ENCODE data around the gene IQCH.
"Not testable (repeated sequence)": the region's sequence is repeated elsewhere in the genome, so short reads cannot be mapped to it uniquely, and the experiment has no call there.

IQCH gene

DNA sequence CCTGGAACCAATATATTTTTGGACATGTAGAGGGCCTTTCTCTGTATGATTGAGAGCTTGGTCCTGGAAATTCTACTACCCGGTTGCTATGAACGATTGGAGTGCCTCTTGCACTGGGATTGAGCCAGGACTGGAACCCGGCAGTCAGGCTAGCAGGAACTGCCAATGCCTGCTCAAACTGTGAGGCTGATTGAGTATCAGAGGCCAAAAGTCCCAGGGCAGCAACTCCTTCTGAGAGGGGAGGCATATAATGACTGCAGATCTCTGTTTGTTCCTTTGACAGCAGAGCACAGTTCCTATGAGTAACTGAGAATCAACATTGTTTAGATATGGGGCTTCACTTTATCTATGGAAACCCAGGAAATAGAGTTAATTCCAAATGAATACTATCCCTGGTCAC is 12.9 kb downstream of the IQCH start:
- Histone ChIP-seq H3K27ac (ENCODE audit: low read length) (no peak overlapping the region), H3K9ac (ENCODE audit: low read length in 2 of 2) (no peak overlapping the region), H3K27me3 (ENCODE audit: control insufficient read depth in 1 of 2, insufficient read depth in 2 of 2, low read length in 2 of 2) (no peaks in the 10 kb centered on the region), H3K4me3 (ENCODE audit: low read length in 2 of 2) (no peak overlapping the region), H3K9me3 (ENCODE audit: control insufficient read depth in 2 of 2, low read length in 2 of 2) (no peaks in the 10 kb centered on the region), H3K4me1 (ENCODE audit: control insufficient read depth, insufficient read depth, low read length) (no peaks in the 10 kb centered on the region), H3K36me3 (ENCODE audit: control insufficient read depth in 2 of 2, insufficient read depth in 2 of 2, low read length in 2 of 2) (no peaks in the 10 kb centered on the region)

DNA sequence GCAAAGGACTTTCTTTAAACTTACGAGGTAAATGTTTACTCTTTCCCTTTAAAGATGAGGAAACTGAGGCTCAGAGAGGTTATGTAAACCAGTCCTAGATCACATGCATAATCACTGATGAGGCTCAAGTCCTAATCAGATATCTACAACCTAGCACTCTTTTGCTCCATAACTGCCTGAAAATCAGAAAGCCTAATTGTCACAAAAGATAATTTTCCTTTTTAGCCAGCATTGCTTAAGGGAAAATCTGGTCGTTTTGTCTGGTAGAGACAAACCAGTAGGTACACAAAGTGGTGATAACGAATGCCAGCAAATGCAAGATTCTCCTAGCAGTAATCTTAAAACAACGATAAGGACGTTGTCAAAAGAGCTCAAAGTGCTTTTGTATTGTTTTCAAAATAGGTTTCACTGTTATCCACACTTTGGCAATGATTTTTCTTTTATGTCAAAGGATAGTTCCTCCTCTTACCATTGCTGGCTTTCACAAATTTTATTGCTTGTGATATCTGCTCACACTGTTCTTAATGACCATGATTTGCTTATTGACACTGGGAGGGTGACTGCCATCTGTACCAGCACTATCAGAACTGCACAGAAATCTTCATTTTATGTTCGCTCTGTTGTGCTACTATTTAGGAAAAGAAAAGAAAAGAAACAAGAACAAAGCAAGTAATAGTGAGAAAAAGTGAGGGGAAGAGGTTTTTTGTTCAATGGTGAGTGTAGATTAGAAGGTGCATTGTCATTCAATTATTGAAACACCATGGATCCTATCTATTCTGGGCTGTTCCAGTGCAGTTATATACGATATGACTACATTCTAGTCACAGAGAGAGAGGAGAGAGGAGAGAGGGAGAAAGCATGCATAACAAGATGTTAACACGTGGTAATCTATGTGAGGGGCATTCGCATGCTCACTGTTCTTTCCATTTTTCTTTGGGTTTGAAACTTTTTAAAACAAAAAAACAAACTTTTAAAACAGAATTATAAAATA is 13.7 kb downstream of the IQCH start:
- no peaks in the 10 kb centered on the region for H3K27me3 ChIP-seq (ENCODE audit: control insufficient read depth in 1 of 2, insufficient read depth in 2 of 2, low read length in 2 of 2)
- H3K9me3 ChIP-seq (ENCODE audit: control insufficient read depth in 2 of 2, low read length in 2 of 2): no peaks in the 10 kb centered on the region
- no peak overlapping the region for H3K27ac ChIP-seq (ENCODE audit: low read length)
- no peak overlapping the region for H3K9ac ChIP-seq (ENCODE audit: low read length in 2 of 2)
- no peak overlapping the region for H3K4me3 ChIP-seq (ENCODE audit: low read length in 2 of 2)
- no peaks in the 10 kb centered on the region for H3K36me3 ChIP-seq (ENCODE audit: control insufficient read depth in 2 of 2, insufficient read depth in 2 of 2, low read length in 2 of 2)
- H3K4me1 ChIP-seq (ENCODE audit: control insufficient read depth, insufficient read depth, low read length): no peaks in the 10 kb centered on the region

DNA sequence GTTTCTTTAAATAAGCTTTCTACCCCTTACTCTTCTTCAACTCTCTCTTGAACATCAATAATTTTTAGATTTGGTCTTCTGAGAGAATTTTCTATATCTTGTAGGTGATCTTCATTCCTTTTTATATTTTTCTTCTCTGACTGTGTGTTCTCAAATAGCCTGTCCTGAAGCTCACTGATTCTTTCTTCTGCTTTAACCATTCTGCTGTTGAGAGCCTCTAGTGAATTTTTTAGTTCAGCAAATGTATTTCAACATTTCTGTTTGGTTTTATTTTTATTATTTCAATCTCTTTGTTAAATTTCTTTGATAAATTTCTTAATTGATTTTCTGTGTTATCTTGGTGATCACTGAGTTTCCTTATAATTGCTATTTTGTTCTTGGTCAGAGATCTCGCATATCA is 19.6 kb downstream of the IQCH start:
- Histone ChIP-seq H3K27me3 (ENCODE audit: control insufficient read depth in 1 of 2, insufficient read depth in 2 of 2, low read length in 2 of 2) (no peaks in the 10 kb centered on the region), H3K9me3 (ENCODE audit: control insufficient read depth in 2 of 2, low read length in 2 of 2) (peaks cover 0 to 3% of the 10 kb centered on the region in 2 donors), H3K4me1 (ENCODE audit: control insufficient read depth, insufficient read depth, low read length) (no peaks in the 10 kb centered on the region), H3K4me3 (ENCODE audit: low read length in 2 of 2) (no peak overlapping the region), H3K36me3 (ENCODE audit: control insufficient read depth in 2 of 2, insufficient read depth in 2 of 2, low read length in 2 of 2) (no peaks in the 10 kb centered on the region), H3K27ac (ENCODE audit: low read length) (no peak overlapping the region), H3K9ac (ENCODE audit: low read length in 2 of 2) (no peak overlapping the region)

DNA sequence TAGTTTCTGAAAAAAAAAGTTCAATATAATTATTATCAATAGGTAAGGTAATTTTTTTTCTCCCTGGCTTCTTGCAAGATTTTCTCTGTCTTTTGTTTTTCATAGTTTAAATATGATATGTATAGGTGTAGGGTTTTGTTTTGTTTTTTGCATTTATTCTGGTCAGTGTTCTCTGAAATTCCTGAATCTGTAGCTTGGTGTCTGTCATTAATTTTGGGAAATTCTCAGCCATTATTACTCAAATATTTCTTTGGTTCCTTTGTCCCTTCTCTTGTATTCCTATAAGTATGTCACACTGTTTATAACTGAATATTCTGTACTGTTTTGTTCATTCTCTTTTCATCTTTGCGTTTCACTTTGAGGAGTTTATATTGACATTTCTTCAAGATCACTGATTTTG is 22.1 kb downstream of the IQCH start:
- H3K27ac ChIP-seq (ENCODE audit: low read length): no peak overlapping the region
- H3K4me1 ChIP-seq (ENCODE audit: control insufficient read depth, insufficient read depth, low read length): no peaks in the 10 kb centered on the region
- no peak overlapping the region for H3K4me3 ChIP-seq (ENCODE audit: low read length in 2 of 2)
- H3K9me3 ChIP-seq (ENCODE audit: control insufficient read depth in 2 of 2, low read length in 2 of 2): peaks cover 0 to 3% of the 10 kb centered on the region in 2 donors
- no peaks in the 10 kb centered on the region for H3K27me3 ChIP-seq (ENCODE audit: control insufficient read depth in 1 of 2, insufficient read depth in 2 of 2, low read length in 2 of 2)
- H3K36me3 ChIP-seq (ENCODE audit: control insufficient read depth in 2 of 2, insufficient read depth in 2 of 2, low read length in 2 of 2): no peaks in the 10 kb centered on the region
- no peak overlapping the region for H3K9ac ChIP-seq (ENCODE audit: low read length in 2 of 2)

DNA sequence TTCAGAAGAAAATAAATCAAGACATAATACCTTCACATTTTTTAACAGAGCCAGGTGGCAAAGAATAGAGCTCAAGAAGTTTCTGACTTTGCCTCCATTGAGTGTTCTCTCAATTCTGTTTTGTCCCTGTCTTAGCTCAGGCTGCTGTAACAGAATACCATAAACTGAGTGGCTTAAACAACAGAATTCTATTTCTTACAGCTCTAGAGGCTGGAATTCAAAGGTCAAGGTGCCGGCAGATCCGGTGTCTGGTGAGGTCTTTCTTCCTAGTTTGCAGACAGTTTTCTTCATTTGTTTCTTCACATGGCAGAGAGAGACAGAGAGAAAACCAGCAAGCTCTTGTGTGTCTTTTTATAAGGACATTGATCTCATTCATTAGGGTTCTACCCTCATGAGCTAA is 25.6 kb downstream of the IQCH start:
- no peaks in the 10 kb centered on the region for H3K4me1 ChIP-seq (ENCODE audit: control insufficient read depth, insufficient read depth, low read length)
- H3K27ac ChIP-seq (ENCODE audit: low read length): no peak overlapping the region
- no peaks in the 10 kb centered on the region for H3K27me3 ChIP-seq (ENCODE audit: control insufficient read depth in 1 of 2, insufficient read depth in 2 of 2, low read length in 2 of 2)
- no peaks in the 10 kb centered on the region for H3K9me3 ChIP-seq (ENCODE audit: control insufficient read depth in 2 of 2, low read length in 2 of 2)
- H3K36me3 ChIP-seq (ENCODE audit: control insufficient read depth in 2 of 2, insufficient read depth in 2 of 2, low read length in 2 of 2): no peaks in the 10 kb centered on the region
- H3K4me3 ChIP-seq (ENCODE audit: low read length in 2 of 2): no peak overlapping the region
- no peak overlapping the region for H3K9ac ChIP-seq (ENCODE audit: low read length in 2 of 2)

DNA sequence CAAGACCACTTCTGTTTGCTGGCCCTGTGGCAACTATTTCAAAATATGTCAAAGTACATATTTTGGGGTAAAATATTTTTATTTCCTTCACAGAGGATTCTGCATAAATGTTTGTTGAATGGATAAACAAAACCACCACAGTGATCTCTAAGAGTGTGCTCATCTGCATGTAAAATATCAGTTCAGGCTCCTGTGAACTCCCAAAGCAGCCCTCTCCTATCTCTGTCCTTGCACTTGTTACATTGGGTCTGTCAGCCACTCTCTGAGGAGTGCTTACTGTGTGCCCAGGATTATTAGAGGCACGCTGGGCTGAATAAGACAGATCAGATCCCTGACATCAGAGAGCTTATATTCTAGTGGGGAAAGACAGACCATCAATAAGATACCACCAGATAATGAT is 27.1 kb downstream of the IQCH start:
- Histone ChIP-seq H3K4me1 (ENCODE audit: control insufficient read depth, insufficient read depth, low read length) (no peaks in the 10 kb centered on the region), H3K27ac (ENCODE audit: low read length) (no peak overlapping the region), H3K4me3 (ENCODE audit: low read length in 2 of 2) (no peak overlapping the region), H3K9me3 (ENCODE audit: control insufficient read depth in 2 of 2, low read length in 2 of 2) (no peaks in the 10 kb centered on the region), H3K36me3 (ENCODE audit: control insufficient read depth in 2 of 2, insufficient read depth in 2 of 2, low read length in 2 of 2) (no peaks in the 10 kb centered on the region), H3K27me3 (ENCODE audit: control insufficient read depth in 1 of 2, insufficient read depth in 2 of 2, low read length in 2 of 2) (no peaks in the 10 kb centered on the region), H3K9ac (ENCODE audit: low read length in 2 of 2) (no peak overlapping the region)

DNA sequence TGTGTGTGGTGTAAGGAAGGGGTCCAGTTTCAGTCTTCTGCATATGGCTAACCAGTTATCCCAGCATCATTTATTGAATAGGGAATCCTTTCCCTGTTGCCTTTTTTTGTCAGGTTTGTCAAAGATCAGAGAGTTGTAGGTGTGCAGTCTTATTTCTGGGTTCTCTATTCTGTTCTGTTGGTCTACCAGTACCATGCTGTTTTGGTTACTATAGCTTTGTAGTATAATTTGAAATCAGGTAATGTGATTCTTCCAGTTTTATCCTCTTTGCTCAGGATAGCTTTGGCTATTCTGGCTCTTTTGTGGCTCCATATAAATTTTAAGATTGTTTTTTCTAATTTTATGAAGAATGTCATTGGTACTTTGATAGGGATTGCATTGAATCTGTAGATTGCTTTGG is 31.0 kb downstream of the IQCH start:
- not testable (repeated sequence) for H3K4me3 ChIP-seq (ENCODE audit: low read length in 2 of 2); H3K9me3 ChIP-seq (ENCODE audit: control insufficient read depth in 2 of 2, low read length in 2 of 2); H3K27me3 ChIP-seq (ENCODE audit: control insufficient read depth in 1 of 2, insufficient read depth in 2 of 2, low read length in 2 of 2); H3K4me1 ChIP-seq (ENCODE audit: control insufficient read depth, insufficient read depth, low read length); H3K27ac ChIP-seq (ENCODE audit: low read length); H3K9ac ChIP-seq (ENCODE audit: low read length in 2 of 2); H3K36me3 ChIP-seq (ENCODE audit: control insufficient read depth in 2 of 2, insufficient read depth in 2 of 2, low read length in 2 of 2)

DNA sequence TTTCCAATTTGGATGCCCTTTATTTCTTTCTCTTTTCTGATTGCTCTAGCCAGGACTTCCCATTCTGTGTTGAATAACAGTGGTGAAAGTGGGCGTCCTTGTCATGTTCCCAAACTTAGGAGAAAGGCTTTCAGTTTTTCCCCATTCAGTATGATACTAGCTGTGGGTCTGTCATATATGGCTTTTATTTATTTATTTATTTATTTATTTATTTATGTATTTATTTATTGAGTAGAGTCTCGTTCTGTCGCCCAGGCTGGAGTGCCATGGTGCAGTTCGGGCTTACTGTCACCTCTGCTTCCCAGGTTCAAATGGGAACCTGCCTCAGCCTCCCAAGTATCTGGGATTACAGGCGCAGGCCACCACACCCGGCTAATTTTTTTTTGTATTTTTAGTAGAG is 31.8 kb downstream of the IQCH start:
- not testable (repeated sequence) for H3K4me1 ChIP-seq (ENCODE audit: control insufficient read depth, insufficient read depth, low read length); H3K9ac ChIP-seq (ENCODE audit: low read length in 2 of 2); H3K4me3 ChIP-seq (ENCODE audit: low read length in 2 of 2); H3K9me3 ChIP-seq (ENCODE audit: control insufficient read depth in 2 of 2, low read length in 2 of 2); H3K27ac ChIP-seq (ENCODE audit: low read length); H3K27me3 ChIP-seq (ENCODE audit: control insufficient read depth in 1 of 2, insufficient read depth in 2 of 2, low read length in 2 of 2); H3K36me3 ChIP-seq (ENCODE audit: control insufficient read depth in 2 of 2, insufficient read depth in 2 of 2, low read length in 2 of 2)

DNA sequence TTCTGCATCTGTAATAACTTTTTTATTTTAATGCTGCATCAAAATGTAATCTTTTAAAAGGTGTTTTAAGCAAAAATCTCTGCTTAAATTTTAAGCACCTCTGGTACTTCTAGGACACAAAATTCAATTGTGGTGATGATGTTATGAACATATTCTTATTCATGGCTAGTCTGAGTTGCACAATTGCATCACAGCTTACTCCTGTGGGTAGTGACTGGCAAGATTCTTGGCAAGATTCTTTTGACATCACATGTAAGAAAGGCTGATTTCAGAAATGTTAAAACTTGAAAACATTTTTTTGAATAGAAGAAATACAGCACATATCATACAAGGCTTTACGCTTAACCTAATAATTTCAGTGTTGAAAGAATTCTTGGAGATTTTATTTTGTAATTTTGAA is 35.7 kb downstream of the IQCH start:
- no peaks in the 10 kb centered on the region for H3K36me3 ChIP-seq (ENCODE audit: control insufficient read depth in 2 of 2, insufficient read depth in 2 of 2, low read length in 2 of 2)
- H3K9me3 ChIP-seq (ENCODE audit: control insufficient read depth in 2 of 2, low read length in 2 of 2): no peaks in the 10 kb centered on the region
- H3K4me1 ChIP-seq (ENCODE audit: control insufficient read depth, insufficient read depth, low read length): no peaks in the 10 kb centered on the region
- no peak overlapping the region for H3K4me3 ChIP-seq (ENCODE audit: low read length in 2 of 2)
- H3K9ac ChIP-seq (ENCODE audit: low read length in 2 of 2): no peak overlapping the region
- no peaks in the 10 kb centered on the region for H3K27me3 ChIP-seq (ENCODE audit: control insufficient read depth in 1 of 2, insufficient read depth in 2 of 2, low read length in 2 of 2)
- no peak overlapping the region for H3K27ac ChIP-seq (ENCODE audit: low read length)

DNA sequence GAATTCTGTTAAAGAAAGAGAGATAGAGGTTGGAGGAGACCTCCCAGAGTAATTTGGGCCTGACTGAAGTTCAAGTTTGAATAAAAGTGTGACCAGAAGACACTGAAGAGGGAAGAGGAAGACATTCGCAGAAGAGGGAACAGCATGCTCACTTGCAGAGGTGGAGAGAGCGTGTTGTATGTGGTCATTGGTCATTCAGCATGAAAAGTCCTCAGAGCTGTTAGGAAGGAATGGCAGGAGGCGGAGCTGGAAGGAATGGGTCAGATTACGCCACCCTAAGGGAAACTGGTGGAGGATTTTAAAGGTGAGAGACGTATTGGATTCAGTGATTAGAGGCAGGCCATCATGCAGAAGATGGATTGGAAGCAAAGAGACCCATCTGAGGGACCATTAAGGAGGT is 41.6 kb downstream of the IQCH start:
- no peaks in the 10 kb centered on the region for H3K4me1 ChIP-seq (ENCODE audit: control insufficient read depth, insufficient read depth, low read length)
- H3K9ac ChIP-seq (ENCODE audit: low read length in 2 of 2): no peak overlapping the region
- no peak overlapping the region for H3K4me3 ChIP-seq (ENCODE audit: low read length in 2 of 2)
- H3K9me3 ChIP-seq (ENCODE audit: control insufficient read depth in 2 of 2, low read length in 2 of 2): no peaks in the 10 kb centered on the region
- no peaks in the 10 kb centered on the region for H3K27me3 ChIP-seq (ENCODE audit: control insufficient read depth in 1 of 2, insufficient read depth in 2 of 2, low read length in 2 of 2)
- no peak overlapping the region for H3K27ac ChIP-seq (ENCODE audit: low read length)
- H3K36me3 ChIP-seq (ENCODE audit: control insufficient read depth in 2 of 2, insufficient read depth in 2 of 2, low read length in 2 of 2): no peaks in the 10 kb centered on the region

DNA sequence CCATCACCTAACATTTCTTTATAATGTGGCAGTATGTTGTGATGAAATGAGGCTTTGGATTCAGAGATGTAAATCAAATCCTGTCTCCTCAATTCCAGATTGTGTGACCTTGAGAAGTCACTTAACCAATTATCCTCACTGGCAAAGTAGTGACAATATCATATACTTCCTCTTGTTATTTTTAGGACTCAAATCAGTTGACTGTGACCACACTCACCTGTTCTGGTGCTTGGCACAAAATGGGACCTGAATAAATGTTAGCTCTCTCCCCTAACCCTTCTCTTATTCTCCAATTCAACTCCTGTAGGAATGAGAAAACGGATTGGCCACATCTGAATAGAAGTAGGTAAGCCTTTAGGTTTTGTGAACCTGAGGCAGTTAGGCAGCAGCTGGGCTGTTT is 42.1 kb downstream of the IQCH start:
- no peak overlapping the region for H3K27ac ChIP-seq (ENCODE audit: low read length)
- no peaks in the 10 kb centered on the region for H3K36me3 ChIP-seq (ENCODE audit: control insufficient read depth in 2 of 2, insufficient read depth in 2 of 2, low read length in 2 of 2)
- no peaks in the 10 kb centered on the region for H3K9me3 ChIP-seq (ENCODE audit: control insufficient read depth in 2 of 2, low read length in 2 of 2)

More for the DNA sequence above, 42.1 kb downstream of the IQCH start:
- no peak overlapping the region for H3K9ac ChIP-seq (ENCODE audit: low read length in 2 of 2)
- no peak overlapping the region for H3K4me3 ChIP-seq (ENCODE audit: low read length in 2 of 2)
- no peaks in the 10 kb centered on the region for H3K27me3 ChIP-seq (ENCODE audit: control insufficient read depth in 1 of 2, insufficient read depth in 2 of 2, low read length in 2 of 2)
- no peaks in the 10 kb centered on the region for H3K4me1 ChIP-seq (ENCODE audit: control insufficient read depth, insufficient read depth, low read length)

All from stomach smooth muscle (tissue), 2 donors.